HepG2 (cell line): ENCODE data around the gene SMC1A. TPM values are rescaled to one million over a fixed set of nuclear protein-coding genes. Genes with fewer than 3 reads are reported as not detected.

ENCODE experiments used
- ATAC-seq: fragments of 200-7000 bp; cut with Tn5 transposase; 3 replicates; pipeline ENCODE4 v1.9.1; 2020; ENCODE audit warnings: mild to moderate bottlenecking, moderate library complexity
- BruUV-seq: library from RNA; stranded (reverse); fragments of 400-500 nt; replicated peaks from 2 replicates; lab custom pipeline; 2021; lab: Mats Ljungman, UMichigan
- CTCF ChIA-PET: fragments of 300-600 bp; formaldehyde crosslinking; extraction: SDS; loops from one replicate; lab custom pipeline; 2021; ENCODE audit warnings: low total read pairs, inconsistent platforms, low intra/inter-chr PET ratio; lab: Yijun Ruan, JAX
- POLR2A ChIA-PET: fragments of 350-600 bp; sonication (Branson Sonifier 250); formaldehyde crosslinking; loops from one replicate; lab custom pipeline; 2020; ENCODE audit warnings: antibody characterized with exemption, inconsistent platforms; lab: Yijun Ruan, JAX
- DNase-seq: peaks from one replicate; pipeline ENCODE4 v3.0.0-alpha.2; 2015; ENCODE audit warnings: low spot score
- FAIRE-seq: peaks from 3 replicates; lab custom pipeline; 2011; peaks lifted over from hg19 to GRCh38; lab: Jason Lieb, UNC
- H2AFZ ChIP-seq: one replicate; pipeline ENCODE4 v1.6.1; 2011; ENCODE audit warnings: low read length, inconsistent platforms
- H3K27ac ChIP-seq: fragments of 300-600 bp; 3 replicates; pipeline ENCODE4 v1.8.0; 2011; ENCODE audit warnings: mixed run types, mild to moderate bottlenecking, mixed read lengths, low read length, inconsistent platforms; ENCODE audit not compliant: insufficient read depth; ENCODE audit errors: extremely low read length
- H3K27me3 ChIP-seq, 2 experiments: fragments of 200-600 bp in 1 of 2; 2 replicates in 1 of 2; 3 replicates in 1 of 2; pipeline versions ENCODE4 v1.6.0 to v1.8.0; 2011; ENCODE audit warnings: low read length in 2 of 2, mild to moderate bottlenecking in 2 of 2, moderate library complexity in 2 of 2, inconsistent platforms in 1 of 2; ENCODE audit not compliant: insufficient read depth in 2 of 2, control insufficient read depth in 1 of 2
- H3K36me3 ChIP-seq, 2 experiments: fragments of 200-600 bp in 1 of 2; replicated peaks in 1 of 2; 2 replicates in 1 of 2; 3 replicates in 1 of 2; pipeline versions ENCODE4 v1.5.1 to v1.8.0; 2011; ENCODE audit warnings: low read length in 2 of 2, inconsistent platforms in 1 of 2; ENCODE audit not compliant: insufficient read depth in 2 of 2, control insufficient read depth in 1 of 2
- H3K4me1 ChIP-seq: 2 replicates; pipeline ENCODE4 v1.5.1; 2012; ENCODE audit warnings: low read length, inconsistent platforms; ENCODE audit not compliant: insufficient read depth
- H3K4me2 ChIP-seq: 2 replicates; pipeline ENCODE4 v1.6.0; 2011; ENCODE audit warnings: low read depth, low read length, inconsistent platforms
- H3K4me3 ChIP-seq, 3 experiments: fragments of 200-600 bp in 1 of 3; sonication (generic), shearing (Covaris generic) in 1 of 3; replicated peaks in 1 of 3; 2 replicates each; pipeline ENCODE4 v1.5.1; 2011 to 2016; ENCODE audit warnings: low read length in 3 of 3, inconsistent platforms in 2 of 3, low read depth in 2 of 3, mild to moderate bottlenecking in 2 of 3, control low read depth in 1 of 3, mixed read lengths in 1 of 3; ENCODE audit not compliant: insufficient read depth in 1 of 3
- H3K79me2 ChIP-seq: one replicate; pipeline ENCODE4 v1.6.1; 2011; ENCODE audit warnings: low read length, inconsistent platforms; ENCODE audit not compliant: insufficient read depth
- H3K9ac ChIP-seq: 2 replicates; pipeline ENCODE4 v1.6.0; 2011; ENCODE audit warnings: mild to moderate bottlenecking, low read depth, low read length, inconsistent platforms; ENCODE audit not compliant: insufficient read depth
- H3K9me3 ChIP-seq: 2 replicates; pipeline ENCODE4 v1.5.1; 2012; ENCODE audit warnings: mild to moderate bottlenecking, low read length
- H4K20me1 ChIP-seq: 2 replicates; pipeline ENCODE4 v1.6.0; 2011; ENCODE audit warnings: inconsistent platforms, mild to moderate bottlenecking, low read length, moderate library complexity; ENCODE audit not compliant: insufficient read depth
- ARNTL ChIP-seq: sonication (generic); formaldehyde crosslinking; IDR thresholded peaks from 2 replicates; pipeline ENCODE4 v1.4.0; 2020; ENCODE audit warnings: mild to moderate bottlenecking, missing genetic modification reagents
- BRCA1 ChIP-seq: sonication (generic); formaldehyde crosslinking; IDR thresholded peaks from 2 replicates; pipeline ENCODE4 v1.4.0; 2020; ENCODE audit warnings: missing genetic modification reagents
- CBX1 ChIP-seq: IDR thresholded peaks from one replicate; pipeline ENCODE4 v1.6.1; 2016; ENCODE audit warnings: antibody characterized with exemption, low read depth
- CTCF ChIP-seq: sonication (generic); formaldehyde crosslinking; IDR thresholded peaks from 2 replicates; pipeline ENCODE4 v1.5.0; 2020; ENCODE audit warnings: mild to moderate bottlenecking, missing genetic modification reagents, moderate library complexity
- HHEX ChIP-seq: IDR thresholded peaks from 2 replicates; pipeline ENCODE4 v1.6.1; 2016; ENCODE audit warnings: control low read depth
- KLF12 ChIP-seq: sonication (generic); formaldehyde crosslinking; IDR thresholded peaks from 2 replicates; pipeline ENCODE4 v1.4.0; 2020; ENCODE audit warnings: missing genetic modification reagents, borderline replicate concordance
- MIXL1 ChIP-seq: IDR thresholded peaks from 2 replicates; pipeline ENCODE4 v1.6.1; 2016
- MXD4 ChIP-seq: IDR thresholded peaks from 2 replicates; pipeline ENCODE4 v1.6.1; 2016; ENCODE audit warnings: mild to moderate bottlenecking, missing biosample characterization, missing genetic modification reagents
- NFRKB ChIP-seq: fragments of 450-650 bp; IDR thresholded peaks from 2 replicates; pipeline ENCODE4 v1.6.1; 2017
- SIX1 ChIP-seq: sonication (generic); formaldehyde crosslinking; IDR thresholded peaks from 2 replicates; pipeline ENCODE4 v1.4.0; 2020; ENCODE audit warnings: missing genetic modification reagents, borderline replicate concordance
- SMC3 ChIP-seq: IDR thresholded peaks from 2 replicates; pipeline ENCODE4 v1.6.1; 2011; ENCODE audit warnings: low read length, improper control_type of control experiment
- STAG1 ChIP-seq: sonication (generic); formaldehyde crosslinking; IDR thresholded peaks from 2 replicates; pipeline ENCODE4 v1.4.0; 2020; ENCODE audit warnings: missing genetic modification reagents
- ZBTB7B ChIP-seq: sonication (generic); formaldehyde crosslinking; IDR thresholded peaks from 2 replicates; pipeline ENCODE4 v1.4.0; 2020; ENCODE audit warnings: missing genetic modification reagents
- ZNF296 ChIP-seq: sonication (generic); formaldehyde crosslinking; conservative IDR thresholded peaks from 2 replicates; pipeline ENCODE4 v1.5.0; 2020; ENCODE audit warnings: mild to moderate bottlenecking, missing genetic modification reagents
- ZNF644 ChIP-seq: IDR thresholded peaks from 2 replicates; pipeline ENCODE4 v1.6.1; 2016; ENCODE audit warnings: low read depth
- ZNF7 ChIP-seq: IDR thresholded peaks from 2 replicates; pipeline ENCODE4 v1.6.1; 2016; ENCODE audit warnings: missing biosample characterization, missing genetic modification reagents
- WGBS: methylation state at CpG from one replicate; pipeline ENCODE4 v1.1.6; 2017; ENCODE audit warnings: low lambda C conversion rate; 5-methylcytosine and 5-hydroxymethylcytosine counted together
- in situ Hi-C: cut with HindIII; loops from 2 replicates; pipeline ENCODE4 v1.10.0; 2017; ENCODE audit warnings: low pct_unique_long_range_greater_than_20kb; ENCODE audit not compliant: extremely low pct_ligation_motif_present
- intact Hi-C: fragments of 100-400 bp; cut with micrococcal nuclease; formaldehyde crosslinking; loops from one replicate; pipeline ENCODE4 v1.10.0; 2022; ENCODE audit not compliant: unreplicated experiment
- polyA plus RNA-seq, 8 experiments: library from polyadenylated mRNA; depleted of rRNA in 3 of 8; stranded (reverse) in 7 of 8; unstranded in 1 of 8; fragments of >200 nt; fragmentation: Illumina TruSeq in 4 of 8; extraction: Trizol in 4 of 8; gene quantifications; 2 replicates each; pipeline versions ENCODE4 v1.2.1 to v1.2.3, GENCODE V29; 2011 to 2016; ENCODE audit warnings: low read depth in 4 of 8, missing spikeins in 1 of 8, mixed read lengths in 1 of 8; ENCODE audit not compliant: insufficient read depth in 1 of 8
- total RNA-seq, 5 experiments: library from RNA; depleted of rRNA; stranded (reverse); fragments of >200 nt; fragmentation: Illumina TruSeq; extraction: Trizol; gene quantifications; 2 replicates each; pipeline ENCODE4 v1.2.3, GENCODE V29; 2016; ENCODE audit warnings: low read depth in 1 of 5

SMC1A gene
- total and polyA plus RNA-seq, 2 of the 13 experiments (the other 11 are each of a cell fraction or from before 2014, with no cell fraction given) = 9.4 to 46.6 TPM

DNA sequence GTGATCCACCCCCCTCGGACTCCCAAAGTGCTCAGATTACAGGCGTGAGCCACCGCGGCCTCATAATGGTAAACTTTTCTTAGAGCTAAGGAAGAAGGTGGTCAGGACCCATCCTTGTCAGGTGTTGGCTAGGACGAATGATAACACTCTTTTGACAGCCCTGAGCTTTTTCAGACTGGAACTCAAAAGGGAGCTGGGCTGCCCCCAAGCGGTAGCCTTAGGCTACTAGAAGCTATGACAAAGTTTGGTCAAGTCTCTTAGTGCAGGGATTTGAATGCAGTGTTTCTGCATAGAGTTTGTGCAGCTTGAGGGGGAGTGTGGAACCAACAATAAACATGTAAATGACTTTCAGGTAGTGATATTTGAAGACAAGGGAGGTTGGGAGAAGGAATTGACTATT, 23.5 kb upstream of the SMC1A start:
- Histone ChIP-seq H3K27me3 (no peaks in the 10 kb centered on the region), H2AFZ (no peak overlapping the region), H4K20me1 (no peaks in the 10 kb centered on the region), H3K4me1 (no peaks in the 10 kb centered on the region), H3K4me3 (no peak overlapping the region), H3K79me2 (no peaks in the 10 kb centered on the region), H3K4me2 (no peak overlapping the region), H3K27ac (no peak overlapping the region)
- FAIRE-seq (peak; percentile 39), DNase-seq (peak; percentile 19), ATAC-seq (peak; percentile 68)
- ChIA-PET POLR2A (no interaction called here), CTCF (interaction anchor here (1.1 to 2.6 kb wide), 2 partner anchors 128 to 133 kb away, joined by 9 to 10 read pairs; no protein-coding TSS in a partner anchor)
- BruUV-seq = no TSS peak
- WGBS = 35% methylated on average over 6 of the region's 6 CpGs
- TF ChIP-seq SMC3 (peak; percentile 45), STAG1 (peak; percentile 60), HHEX (CRISPR knock-in tag) (no peak), CTCF (CRISPR knock-in tag) (peak; percentile 67), SIX1 (no peak)
- TF ChIP-seq, all 625 proteins: peak for 3
- H3K36me3 ChIP-seq = no peaks in the 10 kb centered on the region
- intact Hi-C loops = no loop called here
- H3K9me3 ChIP-seq = no peaks in the 10 kb centered on the region
- no peak overlapping the region for H3K9ac ChIP-seq
- in situ Hi-C loops = loop anchor here (10.0 kb wide), 1 partner anchor 131 kb away; no protein-coding TSS in a partner anchor

GRCh38 chrX:53442322-53442631, 19.8 kb upstream of the SMC1A start:
- CTCF ChIA-PET = no interaction called here

More at GRCh38 chrX:53442322-53442631, 19.8 kb upstream of the SMC1A start:
- Histone ChIP-seq H3K4me1 (0 out of 2 replicates have a peak, but pooled peaks cover 5% of the 10 kb centered on the region), H3K4me2 (peak overlapping the region; percentile 68)
- no peak for DNase-seq
- no TSS peak for BruUV-seq
- no peak for TF ChIP-seq ARNTL (CRISPR knock-in tag)
- TF ChIP-seq MIXL1 (CRISPR knock-in tag) = no peak
- TF ChIP-seq ZNF644 (CRISPR knock-in tag) = no peak
- no peak for TF ChIP-seq KLF12 (CRISPR knock-in tag)
- TF ChIP-seq ZNF296 (CRISPR knock-in tag) = no peak
- no peak for TF ChIP-seq ZBTB7B (CRISPR knock-in tag)
- no peak for TF ChIP-seq CBX1
- TF ChIP-seq NFRKB = no peak
- no peak for TF ChIP-seq BRCA1 (CRISPR knock-in tag)
- no peak for TF ChIP-seq MXD4 (CRISPR knock-in tag)
- no peak for TF ChIP-seq ZNF7
- TF ChIP-seq, all 625 proteins: peak for 0
- H3K9me3 ChIP-seq = no peaks in the 10 kb centered on the region
- peak overlapping the region in 2 of 3 experiments; percentile 39 to 65; a peak in 3 of 6 replicates for H3K4me3 ChIP-seq
- intact Hi-C loops (no loop called here), in situ Hi-C loops (loop anchor here (10.0 kb wide), 1 partner anchor 127 kb away; no protein-coding TSS in a partner anchor)
- POLR2A ChIA-PET = interaction anchor here (1.0 kb wide), 1 partner anchor 20 kb away, joined by 5 read pairs; the partner anchor contains the start of genes RIBC1 and SMC1A
- no peaks in the 10 kb centered on the region for H3K36me3 ChIP-seq
- no peak for FAIRE-seq
- no peak overlapping the region for H3K9ac ChIP-seq
- WGBS = no CpG with 5 or more reads among the region's 1 CpG
- no peaks in the 10 kb centered on the region for H4K20me1 ChIP-seq
- no peaks in the 10 kb centered on the region for H3K79me2 ChIP-seq
- no peak for ATAC-seq
- H2AFZ ChIP-seq = no peak overlapping the region
- H3K27ac ChIP-seq = no peak overlapping the region
- H3K27me3 ChIP-seq = no peaks in the 10 kb centered on the region; a peak in 1 of 5 replicates
